SK-N-SH treated with all-trans-retinoic acid at 6 μM for 48 hours (cell line): ENCODE data around the gene EDEM3.

Experiments used
- ARNTL ChIP-seq: fragments of 450-650 bp; formaldehyde crosslinking; IDR thresholded peaks from 2 replicates; pipeline ENCODE4 v1.5.0; 2020; ENCODE audit warnings: low read depth, mild to moderate bottlenecking, moderate library complexity, borderline replicate concordance
- BACH2 ChIP-seq: fragments of 250-450 bp; sonication (Bioruptor Pico); IDR thresholded peaks from 2 replicates; pipeline ENCODE4 v1.9.0; 2021; ENCODE audit warnings: mild to moderate bottlenecking, borderline replicate concordance
- CSDC2 ChIP-seq: fragments of 250-450 bp; sonication (Bioruptor Pico); IDR thresholded peaks from 2 replicates; pipeline ENCODE4 v1.5.0; 2020; ENCODE audit warnings: mild to moderate bottlenecking, moderate library complexity
- OSR1 ChIP-seq: fragments of 250-450 bp; sonication (Bioruptor Pico); IDR thresholded peaks from 2 replicates; pipeline ENCODE4 v1.8.0; 2022; ENCODE audit warnings: moderate library complexity, mild to moderate bottlenecking, inconsistent platforms
- POU6F1 ChIP-seq: fragments of 250-450 bp; sonication (Bioruptor Pico); IDR thresholded peaks from 2 replicates; pipeline ENCODE4 v1.8.0; 2021; ENCODE audit warnings: low read depth, mild to moderate bottlenecking, moderate library complexity, borderline replicate concordance
- TCF4 ChIP-seq: fragments of 250-450 bp; sonication (Bioruptor Pico); IDR thresholded peaks from 2 replicates; pipeline ENCODE4 v1.8.0; 2021; ENCODE audit warnings: mild to moderate bottlenecking, moderate library complexity, borderline replicate concordance
- TOX ChIP-seq: fragments of 250-450 bp; sonication (Bioruptor Pico); IDR thresholded peaks from 2 replicates; pipeline ENCODE4 v1.8.0; 2021; ENCODE audit warnings: mild to moderate bottlenecking, moderate library complexity, borderline replicate concordance
- ZNF70 ChIP-seq: fragments of 450-650 bp; formaldehyde crosslinking; IDR thresholded peaks from 2 replicates; pipeline ENCODE4 v1.5.0; 2020; ENCODE audit warnings: mild to moderate bottlenecking, moderate library complexity
- TF ChIP-seq, protein P1 (sequence below): fragments of 250-450 bp; sonication (Bioruptor Pico); IDR thresholded peaks from 2 replicates; pipeline ENCODE4 v1.5.1; 2021; ENCODE audit warnings: mild to moderate bottlenecking, moderate library complexity
- TF ChIP-seq, protein P2 (sequence below): fragments of 250-450 bp; sonication (Bioruptor Pico); IDR thresholded peaks from 2 replicates; pipeline ENCODE4 v1.8.0; 2020; ENCODE audit warnings: mild to moderate bottlenecking, moderate library complexity, borderline replicate concordance

GRCh38 chr1:184650177-184650866, 104.3 kb downstream of the EDEM3 start:
- TF ChIP-seq ARNTL (CRISPR knock-in tag), result no peak
- no peak for TF ChIP-seq BACH2
- TF ChIP-seq, protein P1, sequence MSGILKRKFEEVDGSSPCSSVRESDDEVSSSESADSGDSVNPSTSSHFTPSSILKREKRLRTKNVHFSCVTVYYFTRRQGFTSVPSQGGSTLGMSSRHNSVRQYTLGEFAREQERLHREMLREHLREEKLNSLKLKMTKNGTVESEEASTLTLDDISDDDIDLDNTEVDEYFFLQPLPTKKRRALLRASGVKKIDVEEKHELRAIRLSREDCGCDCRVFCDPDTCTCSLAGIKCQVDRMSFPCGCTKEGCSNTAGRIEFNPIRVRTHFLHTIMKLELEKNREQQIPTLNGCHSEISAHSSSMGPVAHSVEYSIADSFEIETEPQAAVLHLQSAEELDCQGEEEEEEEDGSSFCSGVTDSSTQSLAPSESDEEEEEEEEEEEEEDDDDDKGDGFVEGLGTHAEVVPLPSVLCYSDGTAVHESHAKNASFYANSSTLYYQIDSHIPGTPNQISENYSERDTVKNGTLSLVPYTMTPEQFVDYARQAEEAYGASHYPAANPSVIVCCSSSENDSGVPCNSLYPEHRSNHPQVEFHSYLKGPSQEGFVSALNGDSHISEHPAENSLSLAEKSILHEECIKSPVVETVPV (CRISPR knock-in tag), result no peak
- TF ChIP-seq TOX (CRISPR knock-in tag), result no peak
- no peak for TF ChIP-seq POU6F1 (CRISPR knock-in tag)
- TF ChIP-seq OSR1 (CRISPR knock-in tag), result no peak
- TF ChIP-seq, protein P2, sequence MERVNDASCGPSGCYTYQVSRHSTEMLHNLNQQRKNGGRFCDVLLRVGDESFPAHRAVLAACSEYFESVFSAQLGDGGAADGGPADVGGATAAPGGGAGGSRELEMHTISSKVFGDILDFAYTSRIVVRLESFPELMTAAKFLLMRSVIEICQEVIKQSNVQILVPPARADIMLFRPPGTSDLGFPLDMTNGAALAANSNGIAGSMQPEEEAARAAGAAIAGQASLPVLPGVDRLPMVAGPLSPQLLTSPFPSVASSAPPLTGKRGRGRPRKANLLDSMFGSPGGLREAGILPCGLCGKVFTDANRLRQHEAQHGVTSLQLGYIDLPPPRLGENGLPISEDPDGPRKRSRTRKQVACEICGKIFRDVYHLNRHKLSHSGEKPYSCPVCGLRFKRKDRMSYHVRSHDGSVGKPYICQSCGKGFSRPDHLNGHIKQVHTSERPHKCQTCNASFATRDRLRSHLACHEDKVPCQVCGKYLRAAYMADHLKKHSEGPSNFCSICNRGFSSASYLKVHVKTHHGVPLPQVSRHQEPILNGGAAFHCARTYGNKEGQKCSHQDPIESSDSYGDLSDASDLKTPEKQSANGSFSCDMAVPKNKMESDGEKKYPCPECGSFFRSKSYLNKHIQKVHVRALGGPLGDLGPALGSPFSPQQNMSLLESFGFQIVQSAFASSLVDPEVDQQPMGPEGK, result no peak
- TF ChIP-seq TCF4 (CRISPR knock-in tag), result no peak
- TF ChIP-seq CSDC2, result no peak
- no peak for TF ChIP-seq ZNF70 (CRISPR knock-in tag)
